Esophagus muscularis mucosa (tissue), 4 donors: ENCODE measurements around the gene SGPP2. TPM values are rescaled to one million over a fixed set of nuclear protein-coding genes. Genes with fewer than 3 reads are reported as not detected.

Source experiments
- DNase-seq: peaks from one replicate; pipeline ENCODE4 v3.0.0-alpha.2; 2017; ENCODE audit errors: extremely low spot score
- H3K27ac ChIP-seq, 4 donors: fragments of 200-600 bp; sonication (generic); replicated peaks in 1 of 4; 1 replicate in 3 of 4; 2 replicates in 1 of 4; pipeline ENCODE4 v1.5.1; 2016 to 2019; ENCODE audit warnings: mild to moderate bottlenecking in 1 of 4
- H3K27me3 ChIP-seq, 4 donors: fragments of 200-600 bp; sonication (generic); one replicate each; pipeline versions ENCODE4 v1.5.1 to v1.6.0; 2016 to 2019
- H3K36me3 ChIP-seq, 4 donors: fragments of 200-600 bp; sonication (generic); one replicate each; pipeline ENCODE4 v1.5.1; 2016 to 2019
- H3K4me1 ChIP-seq, 4 donors: fragments of 200-600 bp; sonication (generic); one replicate each; pipeline ENCODE4 v1.5.1; 2016 to 2019
- H3K4me3 ChIP-seq, 4 donors: fragments of 200-600 bp; sonication (generic); 1 replicate in 2 of 4; 2 replicates in 2 of 4; pipeline ENCODE4 v1.5.1; 2016 to 2019; ENCODE audit warnings: mild to moderate bottlenecking in 4 of 4, moderate library complexity in 1 of 4
- H3K9me3 ChIP-seq, 4 donors: fragments of 200-600 bp; sonication (generic); 1 replicate in 3 of 4; 2 replicates in 1 of 4; pipeline ENCODE4 v1.5.1; 2016 to 2019
- CTCF ChIP-seq, 3 experiments: fragments of 200-600 bp in 2 of 3; fragments of 450-650 bp in 1 of 3; sonication (generic) in 2 of 3; IDR thresholded peaks; one replicate each; pipeline ENCODE4 v1.5.1; 2017 to 2019; ENCODE audit warnings: antibody characterized with exemption in 3 of 3, mild to moderate bottlenecking in 2 of 3, moderate library complexity in 1 of 3
- EP300 ChIP-seq: sonication (generic); formaldehyde crosslinking; IDR thresholded peaks from one replicate; pipeline ENCODE4 v1.6.1; 2017; ENCODE audit warnings: antibody characterized with exemption
- POLR2A ChIP-seq: fragments of 450-650 bp; IDR thresholded peaks from one replicate; pipeline ENCODE4 v1.6.1; 2017; ENCODE audit warnings: antibody characterized with exemption, moderate library complexity, mild to moderate bottlenecking, low read depth
- POLR2AphosphoS5 ChIP-seq, 2 donors: sonication (generic); formaldehyde crosslinking; IDR thresholded peaks; one replicate each; pipeline ENCODE4 v1.6.1; 2017; ENCODE audit warnings: antibody characterized with exemption in 2 of 2
- WGBS: methylation state at CpG from one replicate; pipeline ENCODE4 v1.1.5; 2018; 5-methylcytosine and 5-hydroxymethylcytosine counted together
- intact Hi-C: fragments of 100-400 bp; cut with DNase I; formaldehyde crosslinking; loops from one replicate; pipeline ENCODE4 v1.15.1; 2023
- total RNA-seq, 4 donors: library from RNA; depleted of rRNA; stranded (reverse); fragments of >200 nt; gene quantifications; one replicate each; pipeline versions ENCODE4 v1.1.0 to v1.2.1, GENCODE V29; 2016

The SGPP2 gene
- total RNA-seq, 4 donors from 2014 or later, result 0.32 to 0.83 (median 0.52) TPM

- peak overlapping the region in 3 of 4 donors; percentile 23 to 57 (median 35) for H3K27ac ChIP-seq
Observed at GRCh38 chr2:222448748-222449181, 24.4 kb downstream of the SGPP2 start.

GRCh38 chr2:222450021-222450420 is 25.7 kb downstream of the SGPP2 start:
- Histone ChIP-seq H3K4me1 (peaks cover 0 to 9% (median 6%) of the 10 kb centered on the region in 4 donors), H3K27ac (no peak overlapping the region), H3K36me3 (no peaks in the 10 kb centered on the region), H3K9me3 (no peaks in the 10 kb centered on the region), H3K27me3 (peaks cover 0 to 3% (median 0%) of the 10 kb centered on the region in 4 donors), H3K4me3 (no peak overlapping the region)
- DNase-seq, result no peak
- intact Hi-C loops, result no loop called here
- 49% methylated on average over 2 of the region's 2 CpGs for WGBS
- no peak for TF ChIP-seq POLR2A
- TF ChIP-seq EP300, result no peak
- no peak for TF ChIP-seq CTCF (IDR thresholded peaks at IDR 0.05)
- no peak for TF ChIP-seq POLR2AphosphoS5 (IDR thresholded peaks at IDR 0.05)

More at GRCh38 chr2:222448748-222449181, 24.4 kb downstream of the SGPP2 start:
- H3K4me3 ChIP-seq, result no peak overlapping the region
- peaks cover 0 to 3% (median 0%) of the 10 kb centered on the region in 4 donors for H3K27me3 ChIP-seq
- H3K36me3 ChIP-seq, result no peaks in the 10 kb centered on the region
- no peak for DNase-seq
- H3K4me1 ChIP-seq, result peaks cover 0 to 9% (median 6%) of the 10 kb centered on the region in 4 donors
- intact Hi-C loops, result no loop called here
- H3K9me3 ChIP-seq, result no peaks in the 10 kb centered on the region
- WGBS, result 8% methylated on average over 8 of the region's 8 CpGs
- TF ChIP-seq POLR2AphosphoS5 (IDR thresholded peaks at IDR 0.05) (peak; percentile 66 to 74), CTCF (IDR thresholded peaks at IDR 0.05) (no peak), EP300 (no peak)

GRCh38 chr2:222451224-222451674 is 26.9 kb downstream of the SGPP2 start:
- 60% methylated on average over 5 of the region's 5 CpGs for WGBS
- Histone ChIP-seq H3K27me3 (peaks cover 0 to 3% (median 0%) of the 10 kb centered on the region in 4 donors), H3K27ac (no peak overlapping the region), H3K4me1 (peaks cover 0 to 9% (median 6%) of the 10 kb centered on the region in 4 donors), H3K36me3 (no peaks in the 10 kb centered on the region), H3K4me3 (no peak overlapping the region), H3K9me3 (no peaks in the 10 kb centered on the region)
- no peak for DNase-seq
- intact Hi-C loops, result no loop called here
- no peak for TF ChIP-seq CTCF (IDR thresholded peaks at IDR 0.05)

GRCh38 chr2:222452422-222452950 is 28.1 kb downstream of the SGPP2 start:
- no peak overlapping the region for H3K27ac ChIP-seq
- H3K9me3 ChIP-seq, result no peaks in the 10 kb centered on the region
- intact Hi-C loops, result no loop called here
- peaks cover 0 to 9% (median 8%) of the 10 kb centered on the region in 4 donors for H3K4me1 ChIP-seq
- H3K27me3 ChIP-seq, result peaks cover 0 to 3% (median 0%) of the 10 kb centered on the region in 4 donors
- no peak for DNase-seq
- no peak overlapping the region for H3K4me3 ChIP-seq
- no peak for TF ChIP-seq POLR2A
- no peak for TF ChIP-seq CTCF (IDR thresholded peaks at IDR 0.05)
- peak in 1 of 2 donors; percentile 27 for TF ChIP-seq POLR2AphosphoS5 (IDR thresholded peaks at IDR 0.05)
- 88% methylated on average over 3 of the region's 3 CpGs for WGBS
- H3K36me3 ChIP-seq, result no peaks in the 10 kb centered on the region
